Measurements from ENCODE around the gene DRD4.

DNA sequence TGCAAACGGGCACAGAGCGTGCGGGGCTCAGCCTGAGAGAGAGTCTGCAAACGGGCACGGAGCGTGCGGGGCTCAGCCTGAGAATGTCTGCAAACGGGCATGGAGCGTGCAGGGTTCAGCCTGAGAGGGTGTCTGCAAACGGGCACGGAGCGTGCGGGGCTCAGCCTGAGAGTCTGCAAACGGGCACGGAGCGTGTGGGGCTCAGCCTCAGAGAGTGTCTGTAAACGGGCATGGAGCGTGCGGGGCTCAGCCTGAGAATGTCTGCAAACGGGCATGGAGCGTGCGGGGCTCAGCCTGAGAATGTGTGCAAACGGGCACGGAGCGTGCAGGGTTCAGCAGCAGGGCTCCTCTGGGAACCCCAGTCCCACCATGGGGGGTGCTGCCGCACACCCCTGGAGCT is 47.3 kb upstream of the DRD4 start:
- TF ChIP-seq CTCF (IDR thresholded peaks at IDR 0.05) (no peak), EZH2 (IDR thresholded peaks at IDR 0.05) (no peak)
